Measurements from ENCODE around the gene BABAM1. TPM values are rescaled to one million over a fixed set of nuclear protein-coding genes. Genes with fewer than 3 reads are reported as not detected.

The BABAM1 gene
- total and polyA plus RNA-seq, 9 of the 15 experiments (the other 6 are each of a cell fraction or from before 2014, with no cell fraction given): 14.7 to 160 (median 113) TPM

- no peak for TF ChIP-seq TCFL5 (CRISPR knock-in tag; conservative IDR thresholded peaks at IDR 0.05)
- peak; percentile 80 for TF ChIP-seq NBN (IDR thresholded peaks at IDR 0.05; ENCODE audit: low read depth)
- no peak for TF ChIP-seq SMAD2 (IDR thresholded peaks at IDR 0.05; ENCODE audit: low read depth, low read length)
- no peak for TF ChIP-seq ZNF143 (CRISPR knock-in tag; IDR thresholded peaks at IDR 0.05)
- peak; percentile 69 for TF ChIP-seq SMC3 (conservative IDR thresholded peaks at IDR 0.05; ENCODE audit: insufficient read depth, low read depth, low read length)
- TF ChIP-seq SP1 (CRISPR knock-in tag; IDR thresholded peaks at IDR 0.05): peak; percentile 89
- TF ChIP-seq TRIM28 (IDR thresholded peaks at IDR 0.05): no peak
- TF ChIP-seq HMBOX1 (IDR thresholded peaks at IDR 0.05): peak; percentile 53; the same call in 1 of the 2 replicates
- no peak; the same call in 1 of the 2 replicates for TF ChIP-seq FOSL1 (tag; conservative IDR thresholded peaks at IDR 0.05)
- TF ChIP-seq MED1 (CRISPR knock-in tag; IDR thresholded peaks at IDR 0.05; ENCODE audit: borderline replicate concordance): no peak
- TF ChIP-seq ZNF239 (CRISPR knock-in tag; IDR thresholded peaks at IDR 0.05): no peak
- TF ChIP-seq SMARCA4 (IDR thresholded peaks at IDR 0.05): peak; percentile 67; the same call in 1 of the 2 replicates
- no peak for TF ChIP-seq ILF3 (IDR thresholded peaks at IDR 0.05; ENCODE audit: borderline replicate concordance)
- no peak for TF ChIP-seq ZKSCAN1 (IDR thresholded peaks at IDR 0.05; ENCODE audit: low read depth, low read length)
- no peak for TF ChIP-seq KHSRP (IDR thresholded peaks at IDR 0.05)
- peak; percentile 90 for TF ChIP-seq BRD9 (IDR thresholded peaks at IDR 0.05; ENCODE audit: low read depth, partially characterized antibody)
- peak; percentile 79 for TF ChIP-seq L3MBTL2 (IDR thresholded peaks at IDR 0.05)
- TF ChIP-seq MAFK (IDR thresholded peaks at IDR 0.05; ENCODE audit: low read length): 0 out of 2 replicates have a peak, but pooled peaks have one; percentile 18
- TF ChIP-seq NRF1 (conservative IDR thresholded peaks at IDR 0.05 in 1 of 2, IDR thresholded peaks at IDR 0.05 in 1 of 2): peak; percentile 90 to 91
- no peak for TF ChIP-seq RFX7 (CRISPR knock-in tag; IDR thresholded peaks at IDR 0.05)
- no peak; the same call in 1 of the 2 replicates for TF ChIP-seq TOE1 (IDR thresholded peaks at IDR 0.05; ENCODE audit: borderline replicate concordance)
- no peak for TF ChIP-seq TOE1 (CRISPR knock-in tag; IDR thresholded peaks at IDR 0.05; ENCODE audit: borderline replicate concordance, low read depth)
- TF ChIP-seq SPI1 (IDR thresholded peaks at IDR 0.05; ENCODE audit: borderline replicate concordance, low read depth, low read length): 0 out of 2 replicates have a peak, but pooled peaks have one; percentile 20
- peak; percentile 84 for TF ChIP-seq RBFOX2 (IDR thresholded peaks at IDR 0.05; ENCODE audit: low read depth, low read length)
- no peak for TF ChIP-seq CCAR2 (IDR thresholded peaks at IDR 0.05; ENCODE audit: low read depth, low read length)
- 0 out of 2 replicates have a peak, but pooled peaks have one; percentile 31 for TF ChIP-seq GABPA (tag; conservative IDR thresholded peaks at IDR 0.05; ENCODE audit: low read depth)
- TF ChIP-seq EP300 (IDR thresholded peaks at IDR 0.05; ENCODE audit: low read length): peak; percentile 24; the same call in 1 of the 2 replicates
- TF ChIP-seq ZFP36 (IDR thresholded peaks at IDR 0.05; ENCODE audit: low read depth, low read length, partially characterized antibody): peak; percentile 90
- no peak for TF ChIP-seq MYBL2 (IDR thresholded peaks at IDR 0.05; ENCODE audit: low read depth)
- no peak for TF ChIP-seq MYBL2 (CRISPR knock-in tag; IDR thresholded peaks at IDR 0.05; ENCODE audit: borderline replicate concordance)
- TF ChIP-seq ZZZ3 (IDR thresholded peaks at IDR 0.05): no peak
- TF ChIP-seq ZBTB17 (CRISPR knock-in tag; IDR thresholded peaks at IDR 0.05): 0 out of 2 replicates have a peak, but pooled peaks have one; percentile 30
Observed at GRCh38 chr19:17292301-17293074, 25.2 kb downstream of the BABAM1 start (continued).

All from K562 (cell line).